GM13976 (cell line): ENCODE data around the gene AGPS.

ENCODE experiments used
- DNase-seq: peaks from one replicate; pipeline ENCODE4 v3.0.0; 2012; ENCODE audit warnings: low spot score
- in situ Hi-C: fragments of 300-500 bp; cut with MboI; formaldehyde crosslinking; loops from one replicate; pipeline ENCODE4 v1.12.0; 2022; ENCODE audit warnings: low sequenced_read_pairs, mixed read lengths, inconsistent platforms; ENCODE audit not compliant: unreplicated experiment
- TF ChIP-seq, protein P1 (sequence below): IDR thresholded peaks from 2 replicates; pipeline ENCODE4 v1.5.1; 2012; ENCODE audit warnings: borderline replicate concordance, mild to moderate bottlenecking; ENCODE audit not compliant: insufficient read depth; ENCODE audit errors: extremely low read depth, missing control alignments, control extremely low read depth

AGPS gene

DNA sequence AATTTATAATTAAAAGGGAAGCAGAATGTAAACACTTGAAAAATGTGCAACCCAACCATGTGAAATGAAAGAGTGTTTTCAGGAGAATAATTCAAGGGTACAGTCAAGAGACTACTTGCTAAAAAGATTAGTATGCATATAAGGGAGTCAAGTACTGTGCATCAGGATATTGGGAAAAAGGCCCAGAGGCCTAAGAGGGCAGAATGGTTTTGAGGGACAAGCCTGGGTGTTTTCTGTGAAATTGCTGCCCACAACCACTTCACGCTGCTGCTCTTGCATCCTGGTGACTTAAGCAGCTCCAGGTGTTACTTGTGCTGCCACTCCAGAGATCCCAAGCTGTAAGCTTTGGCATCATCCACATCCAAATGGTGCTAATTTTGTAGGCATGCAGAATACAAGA lies 165.2 kb downstream of the AGPS start:
- in situ Hi-C loops = no loop called here
- TF ChIP-seq, protein P1, sequence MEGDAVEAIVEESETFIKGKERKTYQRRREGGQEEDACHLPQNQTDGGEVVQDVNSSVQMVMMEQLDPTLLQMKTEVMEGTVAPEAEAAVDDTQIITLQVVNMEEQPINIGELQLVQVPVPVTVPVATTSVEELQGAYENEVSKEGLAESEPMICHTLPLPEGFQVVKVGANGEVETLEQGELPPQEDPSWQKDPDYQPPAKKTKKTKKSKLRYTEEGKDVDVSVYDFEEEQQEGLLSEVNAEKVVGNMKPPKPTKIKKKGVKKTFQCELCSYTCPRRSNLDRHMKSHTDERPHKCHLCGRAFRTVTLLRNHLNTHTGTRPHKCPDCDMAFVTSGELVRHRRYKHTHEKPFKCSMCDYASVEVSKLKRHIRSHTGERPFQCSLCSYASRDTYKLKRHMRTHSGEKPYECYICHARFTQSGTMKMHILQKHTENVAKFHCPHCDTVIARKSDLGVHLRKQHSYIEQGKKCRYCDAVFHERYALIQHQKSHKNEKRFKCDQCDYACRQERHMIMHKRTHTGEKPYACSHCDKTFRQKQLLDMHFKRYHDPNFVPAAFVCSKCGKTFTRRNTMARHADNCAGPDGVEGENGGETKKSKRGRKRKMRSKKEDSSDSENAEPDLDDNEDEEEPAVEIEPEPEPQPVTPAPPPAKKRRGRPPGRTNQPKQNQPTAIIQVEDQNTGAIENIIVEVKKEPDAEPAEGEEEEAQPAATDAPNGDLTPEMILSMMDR = no peak
- no peak for DNase-seq

DNA sequence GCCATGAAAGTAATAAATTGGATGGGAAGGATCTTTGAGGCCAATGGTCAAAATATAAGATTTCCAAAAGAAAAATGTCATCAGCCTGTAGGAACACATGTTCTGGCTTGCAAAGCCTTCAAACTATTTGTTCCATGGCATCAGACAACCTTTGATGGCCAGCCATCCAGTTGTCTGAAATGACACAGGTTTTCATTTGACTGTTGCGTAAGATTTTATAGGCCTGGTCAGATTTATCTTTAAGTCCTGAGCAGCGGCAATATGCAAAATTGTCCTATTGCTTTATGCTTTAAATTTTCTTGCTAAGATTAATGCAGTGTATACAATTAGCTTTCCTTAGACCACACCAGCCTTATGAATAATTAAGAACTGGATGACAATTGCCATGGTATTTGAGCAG lies 167.1 kb downstream of the AGPS start:
- TF ChIP-seq, protein P1 = no peak
- in situ Hi-C loops = no loop called here
- DNase-seq = no peak

DNA sequence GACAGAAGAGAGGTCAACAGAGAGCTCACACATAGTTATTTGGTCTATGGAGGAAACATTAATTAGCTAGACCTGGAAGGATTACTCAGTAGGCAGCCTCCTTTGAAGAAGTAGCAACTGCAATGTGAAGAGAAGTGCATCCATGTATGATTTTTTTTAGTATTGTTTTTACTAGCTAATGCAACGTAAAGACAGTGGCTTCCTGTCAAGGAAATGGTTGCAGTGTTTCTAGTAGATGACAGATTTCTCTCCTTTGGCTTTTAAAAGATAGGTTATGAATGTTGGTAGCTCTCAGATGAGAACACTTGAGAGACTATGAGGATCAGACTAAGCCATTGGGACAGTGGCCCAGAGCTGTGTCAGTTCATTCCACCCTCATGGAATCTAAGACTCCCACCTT lies 175.8 kb downstream of the AGPS start:
- DNase-seq = no peak
- TF ChIP-seq, protein P1 = no peak
- in situ Hi-C loops = no loop called here

DNA sequence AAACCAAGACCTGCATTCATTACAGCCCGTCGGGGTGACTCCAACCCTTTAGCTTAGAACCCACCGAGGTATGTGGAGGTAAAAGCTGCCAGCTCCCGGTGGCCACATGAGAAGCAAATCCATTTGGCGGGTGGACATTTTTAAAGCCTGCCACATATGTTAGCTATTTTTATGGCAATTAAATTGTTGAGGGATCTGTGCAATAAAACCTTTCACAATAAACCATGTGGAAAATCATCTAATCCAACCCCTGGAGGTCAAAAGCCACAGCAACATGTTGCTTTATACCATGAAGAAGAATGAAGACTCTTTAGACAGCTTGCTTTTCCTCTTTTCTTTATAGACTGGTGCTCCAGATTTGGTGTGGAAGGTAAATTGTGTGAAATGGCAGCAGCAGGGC lies 176.3 kb downstream of the AGPS start:
- no peak for DNase-seq
- TF ChIP-seq, protein P1 = no peak
- in situ Hi-C loops = no loop called here

DNA sequence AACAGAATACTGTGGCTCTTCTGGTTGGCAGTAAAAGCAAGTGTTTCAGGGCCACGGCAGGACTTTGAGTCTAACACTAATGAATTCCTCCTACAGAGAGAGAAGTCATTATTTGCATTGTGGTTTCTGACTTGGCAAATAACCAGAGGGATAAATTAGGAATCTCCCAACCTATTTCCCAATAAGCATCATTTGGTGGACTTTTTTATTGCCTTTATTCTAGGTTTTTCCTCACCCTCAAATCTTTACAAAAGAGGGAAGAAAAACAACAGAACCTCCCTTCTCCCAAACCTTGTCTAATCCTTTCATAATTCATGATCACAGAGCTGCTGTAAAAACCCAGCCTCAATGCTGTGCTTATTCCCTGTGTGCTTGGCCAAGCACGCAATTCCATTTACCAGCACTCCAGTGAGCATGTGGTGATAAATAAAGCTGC lies 179.7 kb downstream of the AGPS start:
- TF ChIP-seq, protein P1 = no peak
- in situ Hi-C loops = no loop called here
- DNase-seq = no peak

DNA sequence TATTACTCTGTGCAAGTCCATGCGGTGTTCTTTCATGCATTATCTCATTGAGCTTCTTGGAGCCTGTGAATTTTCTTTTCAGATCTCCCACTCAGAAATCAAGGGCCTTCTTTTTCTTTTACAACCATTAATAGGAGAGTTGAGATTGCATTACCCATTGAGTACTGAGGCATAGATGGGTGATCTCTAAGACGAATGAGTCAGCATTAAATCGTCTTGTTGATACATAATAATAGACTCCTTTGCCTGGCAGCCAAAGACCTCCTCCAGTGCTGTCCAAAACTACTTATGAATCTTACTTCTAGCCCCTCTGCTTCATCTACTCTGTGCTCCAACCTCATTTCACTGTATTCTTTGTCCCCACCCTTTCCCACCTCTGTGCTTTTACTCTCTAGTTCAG lies 180.5 kb downstream of the AGPS start:
- in situ Hi-C loops = no loop called here
- TF ChIP-seq, protein P1 = no peak
- DNase-seq = no peak

DNA sequence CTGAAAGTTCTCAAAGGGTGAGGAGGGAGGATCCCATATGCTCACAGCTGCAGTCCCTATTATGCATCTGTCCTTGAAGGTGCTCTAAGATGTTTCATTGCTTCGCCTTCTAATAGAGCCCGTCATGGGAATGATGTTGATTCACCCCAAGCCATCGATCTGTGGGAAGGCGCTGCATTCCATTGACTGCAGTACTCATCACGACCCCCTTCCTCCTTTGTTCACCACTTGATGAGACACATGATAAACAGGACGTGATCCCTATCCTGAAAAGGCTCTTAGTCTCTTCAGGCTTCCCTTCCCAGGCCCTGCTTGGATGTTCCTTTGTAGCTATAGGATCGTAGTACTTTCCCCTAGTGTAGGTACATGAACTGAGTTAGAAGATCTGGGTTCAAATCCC lies 181.8 kb downstream of the AGPS start:
- in situ Hi-C loops = no loop called here
- TF ChIP-seq, protein P1 = no peak
- no peak for DNase-seq
